ENCODE measurements around the gene GRID1. TPM values are rescaled to one million over a fixed set of nuclear protein-coding genes. Genes with fewer than 3 reads are reported as not detected.
"Not testable (repeated sequence)": the region's sequence is repeated elsewhere in the genome, so short reads cannot be mapped to it uniquely, and the experiment has no call there.

Gene GRID1
- total RNA-seq, 4 donors from 2014 or later = 0.40 to 1.9 (median 1.00) TPM

GRCh38 chr10:86036544-86036831, 330.1 kb downstream of the GRID1 start:
- Histone ChIP-seq H3K4me3 (no peak overlapping the region), H3K9me3 (no peaks in the 10 kb centered on the region), H3K27ac (no peak overlapping the region), H3K4me1 (no peaks in the 10 kb centered on the region), H3K27me3 (no peaks in the 10 kb centered on the region), H3K36me3 (no peaks in the 10 kb centered on the region)
- TF ChIP-seq CTCF (IDR thresholded peaks at IDR 0.05) (no peak), POLR2A (IDR thresholded peaks at IDR 0.05) (no peak), POLR2AphosphoS5 (IDR thresholded peaks at IDR 0.05) (no peak), EP300 (IDR thresholded peaks at IDR 0.05; ENCODE audit: low read depth) (no peak)
- DNase-seq = no peak
- 72% methylated on average over 5 of the region's 5 CpGs; no CpG with 5 or more reads in 1 of the 2 donors for WGBS, 2 donors (ENCODE audit: low coverage in 1 of 2)
- in situ Hi-C loops (cut with MboI; ENCODE audit: low pct_ligation_motif_present in 1 of 4, low pct_unique_long_range_greater_than_20kb in 1 of 4, low sequenced_read_pairs in 3 of 4) (no loop called here), intact Hi-C loops (cut with DNase I; ENCODE audit: low total_unique reads) (no loop called here)

- 78 to 86% methylated on average over 5 to 11 of the region's 11 CpGs for WGBS, 2 donors (ENCODE audit: low coverage in 1 of 2)
- Histone ChIP-seq H3K36me3 (no peaks in the 10 kb centered on the region), H3K4me1 (no peaks in the 10 kb centered on the region), H3K9me3 (no peaks in the 10 kb centered on the region), H3K27ac (no peak overlapping the region), H3K4me3 (no peak overlapping the region), H3K27me3 (no peaks in the 10 kb centered on the region)
- no peak for DNase-seq
- intact Hi-C loops (cut with DNase I; ENCODE audit: low total_unique reads) (no loop called here), in situ Hi-C loops (cut with MboI; ENCODE audit: low pct_ligation_motif_present in 1 of 4, low pct_unique_long_range_greater_than_20kb in 1 of 4, low sequenced_read_pairs in 3 of 4) (no loop called here)
- no peak for TF ChIP-seq CTCF (IDR thresholded peaks at IDR 0.05)
- TF ChIP-seq POLR2A (IDR thresholded peaks at IDR 0.05) = no peak
- TF ChIP-seq EP300 (IDR thresholded peaks at IDR 0.05; ENCODE audit: low read depth) = no peak
- TF ChIP-seq POLR2AphosphoS5 (IDR thresholded peaks at IDR 0.05) = no peak
Observed at GRCh38 chr10:86035791-86036543, 330.6 kb downstream of the GRID1 start.

- TF ChIP-seq POLR2AphosphoS5 (IDR thresholded peaks at IDR 0.05) (no peak), POLR2A (IDR thresholded peaks at IDR 0.05) (no peak), CTCF (IDR thresholded peaks at IDR 0.05) (no peak), EP300 (IDR thresholded peaks at IDR 0.05; ENCODE audit: low read depth) (no peak)
- Histone ChIP-seq H3K27ac (no peak overlapping the region), H3K4me1 (no peaks in the 10 kb centered on the region), H3K4me3 (no peak overlapping the region), H3K36me3 (no peaks in the 10 kb centered on the region), H3K9me3 (no peaks in the 10 kb centered on the region), H3K27me3 (no peaks in the 10 kb centered on the region)
- DNase-seq = no peak
- intact Hi-C loops (cut with DNase I; ENCODE audit: low total_unique reads) = no loop called here
- WGBS, 2 donors (ENCODE audit: low coverage in 1 of 2) = 40 to 81% methylated on average over 1 of the region's 1 CpG
- in situ Hi-C loops (cut with MboI; ENCODE audit: low pct_ligation_motif_present in 1 of 4, low pct_unique_long_range_greater_than_20kb in 1 of 4, low sequenced_read_pairs in 3 of 4) = no loop called here
Observed at GRCh38 chr10:86034710-86035109, 331.9 kb downstream of the GRID1 start.

DNA sequence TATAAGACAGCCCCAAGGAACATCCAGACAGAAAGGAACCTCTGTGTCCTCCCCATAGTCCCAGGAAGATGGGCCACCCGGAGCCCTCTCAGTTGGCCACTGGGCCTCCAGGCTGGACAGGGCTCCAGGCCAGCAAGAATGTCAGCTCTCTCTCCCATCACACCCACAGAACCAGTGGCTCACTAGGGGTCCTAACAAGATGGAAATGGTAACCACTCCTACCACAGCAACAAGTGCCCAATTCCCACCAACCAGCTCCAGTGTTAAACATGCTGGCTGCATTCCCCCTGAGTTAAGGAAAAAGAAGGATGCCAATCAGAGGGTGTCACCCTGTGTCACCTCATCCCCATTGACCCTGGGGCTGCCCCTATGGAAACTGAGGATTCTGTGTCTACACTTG, 333.0 kb downstream of the GRID1 start:
- no peaks in the 10 kb centered on the region for H3K36me3 ChIP-seq
- in situ Hi-C loops (cut with MboI; ENCODE audit: low pct_ligation_motif_present in 1 of 4, low pct_unique_long_range_greater_than_20kb in 1 of 4, low sequenced_read_pairs in 3 of 4) = no loop called here
- intact Hi-C loops (cut with DNase I; ENCODE audit: low total_unique reads) = no loop called here
- H3K9me3 ChIP-seq = no peaks in the 10 kb centered on the region
- no peaks in the 10 kb centered on the region for H3K27me3 ChIP-seq
- WGBS, 2 donors (ENCODE audit: low coverage in 1 of 2) = 93% methylated on average over 1 of the region's 1 CpG; no CpG with 5 or more reads in 1 of the 2 donors
- TF ChIP-seq CTCF (IDR thresholded peaks at IDR 0.05) (no peak), POLR2A (IDR thresholded peaks at IDR 0.05) (no peak), POLR2AphosphoS5 (IDR thresholded peaks at IDR 0.05) (no peak), EP300 (IDR thresholded peaks at IDR 0.05; ENCODE audit: low read depth) (no peak)
- H3K4me3 ChIP-seq = no peak overlapping the region
- no peaks in the 10 kb centered on the region for H3K4me1 ChIP-seq
- no peak overlapping the region for H3K27ac ChIP-seq
- DNase-seq = no peak

DNA sequence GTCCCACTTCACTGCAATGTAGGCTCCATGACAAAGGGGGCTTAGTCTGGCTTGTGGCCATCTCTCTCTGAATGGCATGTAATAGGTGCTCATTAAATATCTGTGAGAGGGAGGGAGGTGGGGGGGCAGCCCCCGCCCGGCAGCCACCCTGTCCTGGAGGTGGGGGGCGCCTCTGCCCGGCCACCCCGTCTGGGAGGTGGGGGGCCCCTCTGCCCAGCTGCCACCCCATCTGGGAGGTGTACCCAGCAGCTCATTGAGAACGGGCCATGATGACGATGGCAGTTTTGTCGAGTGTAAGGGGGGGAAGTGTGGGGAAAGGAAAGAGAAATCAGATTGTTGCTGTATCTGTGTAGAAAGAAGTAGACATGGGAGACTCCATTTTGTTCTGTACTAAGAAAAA, 334.5 kb downstream of the GRID1 start:
- intact Hi-C loops (cut with DNase I; ENCODE audit: low total_unique reads); H3K27ac ChIP-seq; H3K27me3 ChIP-seq; H3K4me1 ChIP-seq; DNase-seq; in situ Hi-C loops (cut with MboI; ENCODE audit: low pct_ligation_motif_present in 1 of 4, low pct_unique_long_range_greater_than_20kb in 1 of 4, low sequenced_read_pairs in 3 of 4); H3K36me3 ChIP-seq; H3K9me3 ChIP-seq; H3K4me3 ChIP-seq: not testable (repeated sequence)
- 93% methylated on average over 8 of the region's 8 CpGs; no CpG with 5 or more reads in 1 of the 2 donors for WGBS, 2 donors (ENCODE audit: low coverage in 1 of 2)
